Calu3 (cell line): Measurements from ENCODE around the gene PLEKHO1. TPM values are rescaled to one million over a fixed set of nuclear protein-coding genes. Genes with fewer than 3 reads are reported as not detected.

Source experiments
- BruUV-seq: library from RNA; stranded (reverse); fragments of 400-500 nt; replicated peaks from 2 replicates; lab custom pipeline; 2021; lab: Mats Ljungman, UMichigan
- CTCF ChIA-PET: fragments of 300-600 bp; sonication (Branson Sonifier 250); formaldehyde crosslinking; loops from one replicate; lab custom pipeline; 2022; ENCODE audit warnings: antibody characterized with exemption; lab: Charles Lee
- DNase-seq: peaks from one replicate; pipeline ENCODE4 v3.0.0; 2022
- H3K27ac Mint-ChIP-seq: one replicate; pipeline ENCODE4 v1.8.0; 2022; ENCODE audit warnings: mixed read lengths; ENCODE audit not compliant: unreplicated experiment
- H3K27me3 Mint-ChIP-seq: one replicate; pipeline ENCODE4 v1.8.0; 2022; ENCODE audit warnings: mixed read lengths; ENCODE audit not compliant: unreplicated experiment
- H3K36me3 Mint-ChIP-seq: one replicate; pipeline ENCODE4 v1.8.0; 2022; ENCODE audit warnings: mild to moderate bottlenecking, moderate library complexity, mixed read lengths; ENCODE audit not compliant: insufficient read depth, unreplicated experiment
- H3K4me1 Mint-ChIP-seq: one replicate; pipeline ENCODE4 v1.8.0; 2022; ENCODE audit warnings: mild to moderate bottlenecking, low read depth, mixed read lengths; ENCODE audit not compliant: unreplicated experiment
- H3K4me3 Mint-ChIP-seq: one replicate; pipeline ENCODE4 v1.8.0; 2022; ENCODE audit warnings: mild to moderate bottlenecking, low read depth, moderate library complexity, mixed read lengths; ENCODE audit not compliant: unreplicated experiment
- H3K9me3 Mint-ChIP-seq: one replicate; pipeline ENCODE4 v1.8.0; 2022; ENCODE audit warnings: low read depth, mixed read lengths; ENCODE audit not compliant: unreplicated experiment
- CTCF ChIP-seq: fragments of 200-600 bp; IDR thresholded peaks from one replicate; pipeline ENCODE4 v1.8.0; 2022; ENCODE audit warnings: antibody characterized with exemption; ENCODE audit not compliant: unreplicated experiment
- intact Hi-C: fragments of 100-400 bp; cut with micrococcal nuclease; formaldehyde crosslinking; loops from one replicate; pipeline ENCODE4 v1.10.0; 2022; ENCODE audit not compliant: unreplicated experiment
- total RNA-seq: library from RNA; stranded (reverse); gene quantifications from 2 replicates; pipeline ENCODE4 v1.2.3, GENCODE V29; 2022

The PLEKHO1 gene
- total RNA-seq, 1 experiment from 2014 or later, result 4.2 TPM

DNA sequence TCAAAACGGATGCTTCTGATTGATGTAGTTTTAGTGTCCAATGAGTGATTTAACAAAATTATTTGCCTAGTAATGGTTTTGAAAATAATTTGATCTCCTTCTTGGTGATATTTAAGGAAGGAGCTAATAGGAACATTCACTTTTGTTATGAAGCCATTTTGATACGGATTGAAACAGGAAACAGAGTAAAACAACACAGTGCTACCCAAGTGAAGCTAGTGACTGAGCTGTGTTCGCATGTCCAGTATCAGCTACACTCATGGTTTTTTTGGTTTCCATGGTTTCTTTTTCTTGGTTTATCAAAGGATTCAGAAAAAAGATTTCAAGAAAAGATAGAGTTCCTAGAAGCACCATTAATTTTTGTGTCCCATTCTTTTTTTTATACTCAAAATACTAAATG is 40.1 kb upstream of the PLEKHO1 start:
- intact Hi-C loops, result no loop called here
- no TSS peak for BruUV-seq
- Mint-ChIP-seq H3K4me1 (no peaks in the 10 kb centered on the region), H3K9me3 (no peaks in the 10 kb centered on the region), H3K27ac (no peak overlapping the region), H3K4me3 (no peak overlapping the region), H3K36me3 (no peaks in the 10 kb centered on the region), H3K27me3 (no peaks in the 10 kb centered on the region)
- CTCF ChIA-PET, result no interaction called here
- no peak for TF ChIP-seq CTCF
- no peak for DNase-seq

DNA sequence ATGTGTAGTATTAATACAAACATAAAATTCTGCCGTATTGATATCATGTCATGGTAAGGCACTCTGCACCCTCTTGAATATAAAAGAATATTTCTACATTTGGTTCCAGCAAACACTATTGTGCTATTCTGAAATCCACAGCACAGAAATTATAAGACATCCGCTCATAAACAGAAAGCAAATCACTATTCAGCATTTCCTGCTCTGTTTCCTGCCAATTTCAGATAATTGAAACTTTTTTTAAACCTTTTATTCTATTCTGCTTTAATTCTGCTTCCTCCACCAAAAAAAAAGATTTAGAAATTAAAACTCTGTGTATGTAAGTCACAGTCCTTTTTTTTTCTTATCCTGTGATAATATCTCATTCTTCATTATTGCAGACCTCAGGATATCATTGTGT is 39.6 kb upstream of the PLEKHO1 start:
- Mint-ChIP-seq H3K27ac (no peak overlapping the region), H3K9me3 (peaks cover 2% of the 10 kb centered on the region), H3K27me3 (no peaks in the 10 kb centered on the region), H3K36me3 (no peaks in the 10 kb centered on the region), H3K4me1 (no peaks in the 10 kb centered on the region), H3K4me3 (no peak overlapping the region)
- CTCF ChIA-PET, result no interaction called here
- no TSS peak for BruUV-seq
- no peak for DNase-seq
- intact Hi-C loops, result no loop called here
- no peak for TF ChIP-seq CTCF

- intact Hi-C loops, result no loop called here
- Mint-ChIP-seq H3K9me3 (peaks cover 3% of the 10 kb centered on the region), H3K27me3 (no peaks in the 10 kb centered on the region), H3K4me3 (no peak overlapping the region), H3K4me1 (no peaks in the 10 kb centered on the region), H3K36me3 (no peaks in the 10 kb centered on the region), H3K27ac (no peak overlapping the region)
- CTCF ChIA-PET, result no interaction called here
- BruUV-seq, result no TSS peak
- no peak for DNase-seq
- no peak for TF ChIP-seq CTCF
Measured at GRCh38 chr1:150111670-150112069, 38.0 kb upstream of the PLEKHO1 start.

DNA sequence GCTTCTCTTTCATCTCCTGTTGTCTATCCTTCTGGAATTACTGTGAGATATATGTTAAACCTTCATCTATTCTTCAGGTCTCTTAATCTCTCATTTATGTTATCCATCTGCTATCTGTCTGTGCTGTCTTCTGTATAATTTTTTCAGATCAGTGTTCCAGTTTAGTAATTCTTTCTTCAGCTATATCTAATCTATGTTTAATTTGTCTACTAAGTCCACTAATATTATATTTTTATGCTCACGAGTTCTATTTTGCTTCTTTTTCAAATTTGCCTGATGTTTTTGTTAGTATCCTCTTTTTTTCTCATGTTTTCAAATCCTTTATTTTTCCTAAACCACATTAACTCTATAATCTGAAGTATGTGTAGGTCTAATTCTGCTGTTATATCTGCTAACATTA is 34.6 kb upstream of the PLEKHO1 start:
- Mint-ChIP-seq H3K9me3 (peaks cover 3% of the 10 kb centered on the region), H3K4me3 (no peak overlapping the region), H3K36me3 (no peaks in the 10 kb centered on the region), H3K27ac (no peak overlapping the region), H3K4me1 (no peaks in the 10 kb centered on the region), H3K27me3 (no peaks in the 10 kb centered on the region)
- DNase-seq, result no peak
- CTCF ChIA-PET, result no interaction called here
- intact Hi-C loops, result no loop called here
- no peak for TF ChIP-seq CTCF
- no TSS peak for BruUV-seq
